Gastroesophageal sphincter (tissue), 3 donors: Measurements from ENCODE around the gene PRELP.

Source experiments
- POLR2AphosphoS5 ChIP-seq: sonication (generic); formaldehyde crosslinking; IDR thresholded peaks from one replicate; pipeline ENCODE4 v1.6.1; 2017; ENCODE audit warnings: antibody characterized with exemption
- TF ChIP-seq, protein P1 (sequence below), 4 experiments: fragments of 200-600 bp in 2 of 4; fragments of 450-650 bp in 2 of 4; sonication (generic) in 1 of 4; IDR thresholded peaks; one replicate each; pipeline ENCODE4 v1.5.1; 2017 to 2019; ENCODE audit warnings: antibody characterized with exemption in 4 of 4, mild to moderate bottlenecking in 2 of 4, moderate library complexity in 2 of 4

DNA sequence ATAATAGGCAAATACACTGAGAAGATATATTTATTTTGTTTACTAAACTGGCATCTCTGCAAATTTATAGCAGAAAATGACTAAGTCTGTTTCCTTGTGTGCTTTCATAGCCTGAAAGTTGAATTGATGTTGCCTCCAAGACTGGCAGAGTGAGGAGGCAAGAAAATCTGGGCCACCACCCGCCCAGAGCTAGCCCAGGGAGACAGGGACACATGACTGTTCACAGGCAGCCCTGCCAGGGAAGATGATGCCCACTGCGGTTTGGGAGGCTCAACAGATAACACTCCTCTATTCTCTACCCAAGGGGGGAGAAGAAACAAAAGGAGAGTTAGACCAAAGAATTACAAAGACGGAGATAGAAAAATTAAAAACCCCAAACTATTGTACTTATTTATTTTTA, 55.5 kb downstream of the PRELP start:
- TF ChIP-seq, protein P1, sequence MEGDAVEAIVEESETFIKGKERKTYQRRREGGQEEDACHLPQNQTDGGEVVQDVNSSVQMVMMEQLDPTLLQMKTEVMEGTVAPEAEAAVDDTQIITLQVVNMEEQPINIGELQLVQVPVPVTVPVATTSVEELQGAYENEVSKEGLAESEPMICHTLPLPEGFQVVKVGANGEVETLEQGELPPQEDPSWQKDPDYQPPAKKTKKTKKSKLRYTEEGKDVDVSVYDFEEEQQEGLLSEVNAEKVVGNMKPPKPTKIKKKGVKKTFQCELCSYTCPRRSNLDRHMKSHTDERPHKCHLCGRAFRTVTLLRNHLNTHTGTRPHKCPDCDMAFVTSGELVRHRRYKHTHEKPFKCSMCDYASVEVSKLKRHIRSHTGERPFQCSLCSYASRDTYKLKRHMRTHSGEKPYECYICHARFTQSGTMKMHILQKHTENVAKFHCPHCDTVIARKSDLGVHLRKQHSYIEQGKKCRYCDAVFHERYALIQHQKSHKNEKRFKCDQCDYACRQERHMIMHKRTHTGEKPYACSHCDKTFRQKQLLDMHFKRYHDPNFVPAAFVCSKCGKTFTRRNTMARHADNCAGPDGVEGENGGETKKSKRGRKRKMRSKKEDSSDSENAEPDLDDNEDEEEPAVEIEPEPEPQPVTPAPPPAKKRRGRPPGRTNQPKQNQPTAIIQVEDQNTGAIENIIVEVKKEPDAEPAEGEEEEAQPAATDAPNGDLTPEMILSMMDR (IDR thresholded peaks at IDR 0.05), result no peak
- TF ChIP-seq POLR2AphosphoS5, result no peak
